DND-41 (cell line): ENCODE data around the gene ZBTB45.
"Not testable (repeated sequence)": the region's sequence is repeated elsewhere in the genome, so short reads cannot be mapped to it uniquely, and the experiment has no call there.

ENCODE experiments used
- ATAC-seq: fragments of 200-7000 bp; cut with Tn5 transposase; 3 replicates; pipeline ENCODE4 v1.9.1; 2021; ENCODE audit warnings: low read depth; ENCODE audit not compliant: insufficient read depth
- DNase-seq: peaks from one replicate; pipeline ENCODE4 v3.0.0-alpha.2; 2020
- H2AFZ ChIP-seq: 2 replicates; pipeline ENCODE4 v1.6.0; 2012; ENCODE audit warnings: low read depth, low read length
- H3K27ac ChIP-seq: 2 replicates; pipeline ENCODE4 v1.5.1; 2012; ENCODE audit warnings: low read length, inconsistent platforms
- H3K27me3 ChIP-seq: fragments of 200-600 bp; sonication (generic); 2 replicates; pipeline ENCODE4 v1.6.0; 2012; ENCODE audit warnings: low read length, mild to moderate bottlenecking, inconsistent platforms; ENCODE audit not compliant: insufficient read depth, poor library complexity
- H3K36me3 ChIP-seq: 2 replicates; pipeline ENCODE4 v1.5.1; 2012; ENCODE audit warnings: low read length, inconsistent platforms; ENCODE audit not compliant: insufficient read depth
- H3K4me1 ChIP-seq: 2 replicates; pipeline ENCODE4 v1.5.1; 2012; ENCODE audit warnings: mild to moderate bottlenecking, low read length; ENCODE audit not compliant: insufficient read depth
- H3K4me2 ChIP-seq: 2 replicates; pipeline ENCODE4 v1.6.0; 2012; ENCODE audit warnings: mild to moderate bottlenecking, moderate library complexity, low read length, inconsistent platforms; ENCODE audit not compliant: insufficient read depth
- H3K4me3 ChIP-seq, 2 experiments: fragments of 200-600 bp in 1 of 2; shearing (Covaris generic) in 1 of 2; 2 replicates each; pipeline ENCODE4 v1.5.1; 2012 to 2016; ENCODE audit warnings: inconsistent platforms in 2 of 2, low read length in 2 of 2, mild to moderate bottlenecking in 2 of 2, low read depth in 1 of 2, moderate library complexity in 1 of 2
- H3K79me2 ChIP-seq: 2 replicates; pipeline ENCODE4 v1.6.0; 2012; ENCODE audit warnings: low read length, inconsistent platforms; ENCODE audit not compliant: insufficient read depth
- H3K9ac ChIP-seq: 2 replicates; pipeline ENCODE4 v1.6.0; 2012; ENCODE audit warnings: low read depth, mild to moderate bottlenecking, inconsistent platforms, low read length, moderate library complexity
- H3K9me3 ChIP-seq: 2 replicates; pipeline ENCODE4 v1.5.1; 2012; ENCODE audit warnings: low read length, moderate library complexity, mild to moderate bottlenecking, inconsistent platforms; ENCODE audit not compliant: insufficient read depth, severe bottlenecking
- H4K20me1 ChIP-seq: 2 replicates; pipeline ENCODE4 v1.6.0; 2012; ENCODE audit warnings: low read length; ENCODE audit not compliant: insufficient read depth
- EZH2 ChIP-seq: IDR thresholded peaks from 3 replicates; pipeline ENCODE4 v1.6.1; 2012; ENCODE audit warnings: borderline replicate concordance, low read depth, mild to moderate bottlenecking, moderate library complexity, low read length, inconsistent platforms; ENCODE audit not compliant: severe bottlenecking
- TF ChIP-seq, protein P1 (sequence below): IDR thresholded peaks from 2 replicates; pipeline ENCODE4 v1.5.1; 2012; ENCODE audit warnings: borderline replicate concordance, low read length, moderate library complexity, mild to moderate bottlenecking; ENCODE audit not compliant: poor library complexity, severe bottlenecking; ENCODE audit errors: extremely low read depth

Gene ZBTB45

GRCh38 chr19:58492265-58492664, 27.3 kb downstream of the ZBTB45 start:
- Histone ChIP-seq H3K9ac (no peak overlapping the region), H2AFZ (no peak overlapping the region), H4K20me1 (no peaks in the 10 kb centered on the region), H3K27ac (no peak overlapping the region), H3K79me2 (peaks cover 7% of the 10 kb centered on the region), H3K4me3 (no peak overlapping the region), H3K4me2 (no peak overlapping the region), H3K4me1 (peaks cover 6% of the 10 kb centered on the region), H3K9me3 (no peaks in the 10 kb centered on the region), H3K27me3 (no peaks in the 10 kb centered on the region), H3K36me3 (no peaks in the 10 kb centered on the region)
- no peak for TF ChIP-seq EZH2
- TF ChIP-seq, protein P1, sequence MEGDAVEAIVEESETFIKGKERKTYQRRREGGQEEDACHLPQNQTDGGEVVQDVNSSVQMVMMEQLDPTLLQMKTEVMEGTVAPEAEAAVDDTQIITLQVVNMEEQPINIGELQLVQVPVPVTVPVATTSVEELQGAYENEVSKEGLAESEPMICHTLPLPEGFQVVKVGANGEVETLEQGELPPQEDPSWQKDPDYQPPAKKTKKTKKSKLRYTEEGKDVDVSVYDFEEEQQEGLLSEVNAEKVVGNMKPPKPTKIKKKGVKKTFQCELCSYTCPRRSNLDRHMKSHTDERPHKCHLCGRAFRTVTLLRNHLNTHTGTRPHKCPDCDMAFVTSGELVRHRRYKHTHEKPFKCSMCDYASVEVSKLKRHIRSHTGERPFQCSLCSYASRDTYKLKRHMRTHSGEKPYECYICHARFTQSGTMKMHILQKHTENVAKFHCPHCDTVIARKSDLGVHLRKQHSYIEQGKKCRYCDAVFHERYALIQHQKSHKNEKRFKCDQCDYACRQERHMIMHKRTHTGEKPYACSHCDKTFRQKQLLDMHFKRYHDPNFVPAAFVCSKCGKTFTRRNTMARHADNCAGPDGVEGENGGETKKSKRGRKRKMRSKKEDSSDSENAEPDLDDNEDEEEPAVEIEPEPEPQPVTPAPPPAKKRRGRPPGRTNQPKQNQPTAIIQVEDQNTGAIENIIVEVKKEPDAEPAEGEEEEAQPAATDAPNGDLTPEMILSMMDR = no peak
- ATAC-seq (no peak), DNase-seq (no peak)

GRCh38 chr19:58491393-58491792, 28.2 kb downstream of the ZBTB45 start:
- H3K4me2 ChIP-seq = no peak overlapping the region
- TF ChIP-seq, protein P1 = no peak
- no peak for TF ChIP-seq EZH2
- no peak for ATAC-seq
- no peak overlapping the region for H3K27ac ChIP-seq
- H3K79me2 ChIP-seq = no peaks in the 10 kb centered on the region; the same call in 1 of the 2 replicates
- no peaks in the 10 kb centered on the region for H4K20me1 ChIP-seq
- H3K9ac ChIP-seq = no peak overlapping the region
- H3K4me1 ChIP-seq = no peaks in the 10 kb centered on the region
- H3K36me3 ChIP-seq = no peaks in the 10 kb centered on the region
- DNase-seq = no peak
- no peak overlapping the region for H3K4me3 ChIP-seq
- no peak overlapping the region for H2AFZ ChIP-seq
- no peaks in the 10 kb centered on the region for H3K9me3 ChIP-seq
- no peaks in the 10 kb centered on the region for H3K27me3 ChIP-seq

GRCh38 chr19:58484349-58484748, 35.3 kb downstream of the ZBTB45 start:
- H3K4me1 ChIP-seq, H2AFZ ChIP-seq, H3K27me3 ChIP-seq, H3K79me2 ChIP-seq, ATAC-seq, H3K9me3 ChIP-seq, H3K4me2 ChIP-seq, H3K27ac ChIP-seq, H3K4me3 ChIP-seq, H3K9ac ChIP-seq, H4K20me1 ChIP-seq: not testable (repeated sequence)
- TF ChIP-seq, protein P1 = peak; percentile 29
- DNase-seq = peak; percentile 24
- H3K36me3 ChIP-seq = peaks cover 20% of the 10 kb centered on the region

- Histone ChIP-seq H3K9me3 (no peaks in the 10 kb centered on the region), H3K27me3 (no peaks in the 10 kb centered on the region), H3K4me2 (no peak overlapping the region), H2AFZ (no peak overlapping the region), H3K4me1 (no peaks in the 10 kb centered on the region), H3K4me3 (no peak overlapping the region), H4K20me1 (no peaks in the 10 kb centered on the region), H3K9ac (no peak overlapping the region), H3K79me2 (no peaks in the 10 kb centered on the region), H3K36me3 (peaks cover 24% of the 10 kb centered on the region), H3K27ac (no peak overlapping the region)
- DNase-seq = no peak
- ATAC-seq = no peak
- no peak for TF ChIP-seq EZH2
- TF ChIP-seq, protein P1 = no peak
Observed at GRCh38 chr19:58483776-58484175, 35.8 kb downstream of the ZBTB45 start.
